Muscle of arm (tissue), 14 donors: Measurements from ENCODE around the gene BTBD16. TPM values are rescaled to one million over a fixed set of nuclear protein-coding genes. Genes with fewer than 3 reads are reported as not detected.
A peak's percentile ranks its signal among the peaks of the same experiment; 100 is the strongest.

Experiments
- DNase-seq: peaks from one replicate; pipeline ENCODE4 v3.0.0-alpha.2; 2013
- long read RNA-seq, 11 donors: transcript quantifications; one replicate each; lab custom pipeline, GENCODE V29; 2026
- polyA plus RNA-seq, 12 donors: library from polyadenylated mRNA; unstranded; fragments of 120-200 nt; gene quantifications; one replicate each; pipeline ENCODE4 v1.2.1, GENCODE V29; 2013; ENCODE audit not compliant: insufficient read length in 12 of 12

BTBD16 gene
- under 1 TPM in 6 of 12 donors, not detected in 6; 0.09 to 0.90 (median 0.25) TPM for polyA plus RNA-seq
- long read RNA-seq, donor 1: 0 reads
- long read RNA-seq, donor 2: 0 reads
- long read RNA-seq, donor 3: 0 reads
- long read RNA-seq, donor 4: 0 reads
- long read RNA-seq, donor 5: 0 reads
- long read RNA-seq, donor 6: 0 reads
- long read RNA-seq, donor 7: 0 reads
- long read RNA-seq, donor 8: 0 reads
- long read RNA-seq, donor 9: 0 reads
- long read RNA-seq, donor 10: 0 reads
- long read RNA-seq, donor 11: 0 reads

- DNase-seq: no peak
These were observed at the start of gene BTBD16 for GRCh38 chr10:122271076-122271475. Gene BTBD16, plus strand, starts transcription at chr10:122271296. Its CDS starts 3,786 bp downstream, at chr10:122275082.

GRCh38 chr10:122221958-122222357, 49.1 kb upstream of the BTBD16 start:
- no peak for DNase-seq

DNA sequence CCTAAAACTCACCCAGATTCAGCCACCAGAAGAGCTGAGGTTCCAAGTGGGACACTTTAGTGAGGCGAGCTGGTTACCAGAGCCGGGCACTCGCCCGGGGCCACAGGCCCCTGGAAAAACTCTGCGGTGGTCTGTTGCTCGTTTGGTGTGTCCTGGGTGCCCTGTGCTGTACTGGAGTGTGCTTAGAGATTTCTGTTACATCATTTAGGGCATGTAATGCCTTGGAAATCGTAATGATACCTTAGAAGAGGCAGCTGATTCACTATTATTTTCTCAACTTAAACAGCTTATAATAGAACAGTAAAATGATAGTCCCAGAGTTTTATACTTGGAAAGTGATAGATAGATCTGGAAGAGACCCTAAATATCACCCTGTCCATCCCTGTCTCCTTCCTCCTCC, 48.5 kb upstream of the BTBD16 start:
- no peak for DNase-seq

DNA sequence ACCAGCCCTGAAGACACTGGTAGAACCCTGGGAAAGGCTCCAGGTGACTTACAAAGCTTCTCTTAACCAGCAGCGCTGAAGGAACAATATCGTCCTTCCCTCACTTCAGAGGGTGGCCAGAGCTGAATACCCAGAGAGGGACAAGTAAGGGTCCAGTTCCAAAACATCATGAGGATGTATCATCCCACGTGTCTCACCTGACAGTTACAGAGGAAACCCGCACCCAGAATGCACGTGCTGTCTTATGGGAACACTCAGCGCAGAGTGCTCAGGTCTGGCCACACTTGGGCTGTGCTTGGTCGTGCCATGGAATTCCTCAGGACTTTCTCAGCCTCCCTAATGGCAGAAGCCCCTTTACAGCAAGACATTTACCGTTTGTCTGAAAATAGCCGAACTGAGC, 46.9 kb upstream of the BTBD16 start:
- DNase-seq: no peak

- no peak for DNase-seq
These were observed 45.8 kb upstream of the BTBD16 start for GRCh38 chr10:122225330-122225729.

DNA sequence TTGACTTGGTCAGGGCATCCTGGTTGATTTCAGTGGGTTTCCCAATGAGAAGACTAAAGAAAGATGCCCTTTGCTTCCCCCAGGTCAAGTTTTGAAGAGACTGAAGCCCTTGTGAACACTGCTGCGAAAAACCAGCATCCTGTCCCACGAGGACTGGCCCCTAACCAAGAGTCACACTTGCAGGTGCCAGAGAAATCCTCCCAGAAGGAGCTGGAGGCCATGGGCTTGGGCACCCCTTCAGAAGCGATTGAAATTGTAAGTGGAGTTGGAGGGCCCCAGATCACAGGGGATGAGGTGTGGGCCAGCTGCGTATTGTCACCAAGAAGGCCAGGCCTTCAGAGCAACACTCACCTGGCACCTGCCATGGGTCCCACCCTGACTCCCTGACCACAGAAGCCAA, 43.3 kb upstream of the BTBD16 start:
- no peak for DNase-seq

- no peak for DNase-seq
These were observed 41.4 kb upstream of the BTBD16 start for GRCh38 chr10:122229666-122230065.

GRCh38 chr10:122230222-122230621, 40.9 kb upstream of the BTBD16 start:
- no peak for DNase-seq

GRCh38 chr10:122232769-122233168, 38.3 kb upstream of the BTBD16 start:
- DNase-seq: peak; percentile 82

DNA sequence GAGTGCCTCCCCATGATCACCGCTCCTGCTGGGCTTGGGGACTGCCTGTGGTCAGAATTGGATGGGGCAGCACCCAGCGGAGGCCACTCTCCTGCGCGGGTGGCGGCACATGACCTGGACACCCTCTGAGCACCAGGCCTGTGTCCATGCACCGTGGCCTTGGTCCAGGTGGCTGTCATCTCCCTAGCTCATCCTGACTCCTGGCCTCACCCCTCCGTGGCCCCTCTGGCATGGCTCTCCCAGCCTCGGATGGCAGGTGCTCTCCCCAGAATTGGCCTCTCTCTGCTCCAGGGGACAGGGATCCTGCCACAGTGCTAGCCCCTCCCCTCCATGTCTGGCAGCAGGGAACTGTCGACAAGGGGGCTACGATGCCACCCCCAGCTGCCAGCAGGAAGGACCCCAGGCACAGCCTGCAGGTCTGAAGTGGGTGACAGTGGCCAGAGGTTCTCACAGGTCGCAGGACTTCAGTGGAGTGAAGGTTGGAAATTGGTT, 37.2 kb upstream of the BTBD16 start:
- no peak for DNase-seq

GRCh38 chr10:122234416-122234815, 36.7 kb upstream of the BTBD16 start:
- no peak for DNase-seq

GRCh38 chr10:122236690-122237306, 34.3 kb upstream of the BTBD16 start:
- no peak for DNase-seq

DNA sequence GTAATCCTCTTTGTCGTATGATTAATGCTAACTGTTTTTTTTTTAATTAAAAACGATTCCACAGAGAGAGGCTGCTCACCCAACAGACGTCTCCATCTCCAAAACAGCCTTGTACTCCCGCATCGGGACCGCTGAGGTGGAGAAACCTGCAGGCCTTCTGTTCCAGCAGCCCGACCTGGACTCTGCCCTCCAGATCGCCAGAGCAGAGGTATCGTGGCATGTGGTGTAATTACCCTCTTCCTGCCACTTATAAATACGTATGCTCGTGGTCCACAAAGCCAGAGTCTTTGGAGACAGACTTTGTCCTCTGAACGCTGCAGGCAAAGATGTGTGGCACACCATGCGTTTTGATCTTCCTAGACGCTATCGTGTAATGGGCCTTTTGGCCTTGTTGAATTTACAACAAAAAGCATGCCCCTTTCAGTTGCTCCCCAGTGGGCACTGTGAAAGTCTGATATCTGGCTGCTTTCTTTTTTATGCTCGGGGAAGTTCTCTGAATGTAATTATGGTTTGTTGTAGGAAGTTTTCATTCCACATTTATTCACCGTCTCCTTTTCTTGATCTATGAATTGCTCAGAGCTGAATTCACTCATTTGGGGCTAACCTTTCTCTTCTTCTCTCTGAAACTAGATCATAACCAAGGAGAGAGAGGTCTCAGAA, 33.6 kb upstream of the BTBD16 start:
- DNase-seq: no peak

DNA sequence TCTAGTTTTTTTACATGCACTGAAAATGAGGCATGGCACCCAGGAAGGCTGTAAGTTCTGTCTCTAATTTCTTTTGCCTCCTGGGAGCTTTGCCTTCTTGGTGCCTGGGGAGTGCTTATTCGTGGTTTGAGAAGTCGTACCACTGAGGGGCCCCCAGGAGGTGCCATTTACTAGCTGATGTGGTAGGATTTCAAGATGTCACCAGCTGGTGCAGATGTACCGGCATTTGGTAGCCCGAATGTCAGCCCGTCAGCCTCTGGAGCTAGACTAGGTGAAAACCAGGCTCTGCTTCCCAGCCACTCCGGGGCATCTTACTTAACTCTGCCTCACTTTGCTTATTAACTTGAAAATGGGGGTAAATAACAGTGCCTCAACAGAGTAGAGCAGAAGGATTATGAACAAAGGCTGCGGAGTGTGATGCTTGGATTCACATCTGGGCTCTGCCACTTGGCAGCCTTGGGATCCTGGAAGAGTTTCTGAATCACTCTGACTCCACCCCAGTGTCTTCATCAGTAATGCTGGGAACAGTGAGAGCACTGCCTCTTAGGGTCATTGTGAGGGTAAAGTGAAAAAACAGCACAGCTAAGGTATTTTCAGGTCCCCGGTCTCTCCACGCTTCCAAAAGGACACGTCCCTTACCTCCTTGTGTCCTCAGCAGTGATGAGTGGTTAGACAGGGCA, 31.4 kb upstream of the BTBD16 start:
- no peak for DNase-seq

GRCh38 chr10:122240401-122240800, 30.7 kb upstream of the BTBD16 start:
- no peak for DNase-seq

DNA sequence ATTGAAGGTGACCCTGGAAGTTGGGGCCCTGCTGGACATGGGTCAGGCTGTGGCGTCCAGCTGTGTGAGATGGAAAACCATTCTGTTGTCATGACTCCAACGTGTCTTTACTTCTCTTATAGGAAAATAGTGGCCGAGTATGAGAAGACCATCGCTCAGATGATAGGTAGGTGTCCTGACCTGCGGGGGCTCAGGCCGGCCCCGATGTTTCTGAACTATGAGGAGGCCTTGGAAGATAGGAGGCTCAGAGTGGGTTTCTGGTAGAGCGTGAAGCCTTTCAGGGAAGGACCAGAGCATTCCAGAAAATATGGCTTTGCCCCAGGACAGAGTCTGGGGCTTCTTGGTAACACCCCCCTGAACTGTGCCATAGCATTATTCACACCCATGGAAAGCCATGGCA, 29.3 kb upstream of the BTBD16 start:
- no peak for DNase-seq

- peak; percentile 80 for DNase-seq
These were observed 27.5 kb upstream of the BTBD16 start for GRCh38 chr10:122243550-122243949.

GRCh38 chr10:122244001-122244975, 26.8 kb upstream of the BTBD16 start:
- DNase-seq: no peak

DNA sequence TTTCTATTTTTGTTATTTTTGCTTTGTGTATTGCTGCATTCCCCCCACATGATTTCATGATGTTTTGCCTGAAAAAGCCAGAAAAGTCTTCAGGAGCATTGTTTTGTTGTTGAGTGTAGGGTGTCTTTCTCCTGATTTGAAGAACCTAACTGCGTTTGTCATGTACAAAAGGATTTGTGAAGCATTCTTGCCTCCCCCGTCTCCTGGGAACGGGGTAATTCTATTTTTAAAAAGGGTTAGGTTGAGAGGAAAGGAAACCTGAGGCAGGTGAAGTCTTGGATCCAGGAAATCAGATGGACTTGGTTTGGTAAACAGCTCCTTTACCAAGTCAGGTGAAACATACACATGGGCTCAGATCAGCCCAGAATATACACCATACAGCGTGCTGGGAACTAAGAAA, 26.0 kb upstream of the BTBD16 start:
- no peak for DNase-seq

DNA sequence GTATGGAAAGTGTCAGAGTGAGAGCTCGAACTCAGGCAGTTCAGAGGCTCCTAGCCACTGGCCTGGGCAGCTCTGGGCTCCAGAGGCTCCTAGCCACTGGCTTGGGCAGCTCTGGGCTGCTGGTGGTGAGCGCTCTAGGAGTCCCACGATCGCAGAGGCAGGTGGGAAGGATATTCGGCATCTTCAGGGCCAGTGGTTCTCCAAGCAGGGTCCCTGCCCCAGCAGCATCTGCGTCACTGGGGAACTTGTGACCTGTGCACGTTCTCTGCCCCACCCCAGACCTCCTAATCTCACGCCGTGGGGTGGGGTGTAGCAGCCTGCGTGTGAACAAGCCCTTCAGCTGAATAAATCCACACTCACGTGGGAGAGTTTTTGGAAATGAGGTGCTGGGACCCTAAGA, 25.2 kb upstream of the BTBD16 start:
- no peak for DNase-seq

- no peak for DNase-seq
These were observed 24.1 kb upstream of the BTBD16 start for GRCh38 chr10:122246830-122247520.
